ENCODE measurements around the gene PHYKPL. TPM values are rescaled to one million over a fixed set of nuclear protein-coding genes. Genes with fewer than 3 reads are reported as not detected.
"Not testable (repeated sequence)": the region's sequence is repeated elsewhere in the genome, so short reads cannot be mapped to it uniquely, and the experiment has no call there.

Gene PHYKPL
- total and polyA plus RNA-seq, 2 of the 13 experiments (the other 11 are each of a cell fraction or from before 2014, with no cell fraction given): 18.0 to 78.6 TPM

- TF ChIP-seq ARID3A (IDR thresholded peaks at IDR 0.05; ENCODE audit: low read depth, low read length): no peak
- no peak for TF ChIP-seq MYC (CRISPR knock-in tag; IDR thresholded peaks at IDR 0.05; ENCODE audit: borderline replicate concordance)
Measured at GRCh38 chr5:178229861-178230260, 2.7 kb downstream of the PHYKPL start (continued).

DNA sequence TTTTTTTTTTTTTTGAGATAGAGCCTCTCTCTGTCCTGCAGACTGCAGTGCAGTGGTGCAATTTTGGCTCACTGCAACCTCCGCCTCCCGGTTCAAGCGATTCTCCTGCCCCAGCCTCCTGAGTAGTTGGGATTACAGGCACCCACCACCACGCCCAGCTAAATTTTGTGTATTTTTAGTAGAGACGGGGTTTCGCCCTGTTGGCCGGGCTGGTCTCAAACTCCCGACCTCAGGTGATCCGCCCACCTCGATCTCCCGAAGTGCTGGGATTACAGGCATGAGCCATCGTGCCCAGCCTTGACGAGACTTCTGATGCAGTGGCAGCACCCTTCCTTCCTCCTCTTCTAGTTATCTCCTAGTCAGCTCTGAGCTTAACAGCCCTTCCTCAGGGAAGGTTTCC, 3.5 kb downstream of the PHYKPL start:
- H3K4me3 ChIP-seq (replicated peaks in 1 of 3; ENCODE audit: insufficient read depth in 1 of 3, low read depth in 2 of 3, low read length in 3 of 3); H3K27ac ChIP-seq (ENCODE audit: extremely low read length, insufficient read depth, low read length); CTCF ChIA-PET (ENCODE audit: low intra/inter-chr PET ratio, low total read pairs); intact Hi-C loops (cut with micrococcal nuclease; ENCODE audit: unreplicated experiment); in situ Hi-C loops (cut with HindIII; ENCODE audit: extremely low pct_ligation_motif_present, low pct_unique_long_range_greater_than_20kb); ATAC-seq; H3K4me2 ChIP-seq (ENCODE audit: low read depth, low read length); H3K27me3 ChIP-seq (ENCODE audit: control insufficient read depth in 1 of 2, insufficient read depth in 2 of 2, low read length in 2 of 2); H4K20me1 ChIP-seq (ENCODE audit: insufficient read depth, low read length); BruUV-seq (replicated peaks); H3K9ac ChIP-seq (ENCODE audit: insufficient read depth, low read depth, low read length); FAIRE-seq; H2AFZ ChIP-seq (ENCODE audit: low read length); H3K9me3 ChIP-seq (ENCODE audit: low read length); POLR2A ChIA-PET; DNase-seq (ENCODE audit: low spot score): not testable (repeated sequence)
- Histone ChIP-seq H3K36me3 (replicated peaks in 1 of 2; ENCODE audit: control insufficient read depth in 1 of 2, insufficient read depth in 2 of 2, low read length in 2 of 2) (peaks cover 14 to 29% of the 10 kb centered on the region in 2 experiments; a peak in 4 of 5 replicates), H3K4me1 (ENCODE audit: insufficient read depth, low read length) (peaks cover 40% of the 10 kb centered on the region), H3K79me2 (ENCODE audit: insufficient read depth, low read length) (peaks cover 20% of the 10 kb centered on the region)
- 93% methylated on average over 13 of the region's 13 CpGs for WGBS (ENCODE audit: low lambda C conversion rate)

DNA sequence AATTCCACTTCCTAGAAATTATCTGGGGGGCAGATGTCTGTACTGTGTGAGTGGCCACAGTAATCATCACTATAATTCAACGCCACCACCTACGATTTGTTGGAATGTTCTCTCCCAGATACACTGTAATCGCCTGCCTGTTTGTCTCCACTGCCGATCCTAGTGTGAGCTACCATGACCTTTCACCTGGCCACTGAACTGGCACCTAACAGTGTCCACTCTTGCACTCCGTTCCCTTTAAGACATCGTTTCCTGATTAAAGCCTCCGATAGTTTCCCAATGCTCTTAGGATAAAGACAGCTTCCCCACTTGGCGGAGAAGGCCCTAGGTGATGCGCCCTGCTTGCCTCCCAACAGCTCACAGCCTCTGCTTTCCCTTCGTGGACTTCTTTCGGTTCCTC, 4.0 kb downstream of the PHYKPL start:
- Histone ChIP-seq H3K4me3 (replicated peaks in 1 of 3; ENCODE audit: insufficient read depth in 1 of 3, low read depth in 2 of 3, low read length in 3 of 3) (no peak overlapping the region), H3K4me2 (ENCODE audit: low read depth, low read length) (no peak overlapping the region), H3K27ac (ENCODE audit: extremely low read length, insufficient read depth, low read length) (no peak overlapping the region), H3K9me3 (ENCODE audit: low read length) (no peaks in the 10 kb centered on the region), H3K27me3 (ENCODE audit: control insufficient read depth in 1 of 2, insufficient read depth in 2 of 2, low read length in 2 of 2) (no peaks in the 10 kb centered on the region), H3K36me3 (replicated peaks in 1 of 2; ENCODE audit: control insufficient read depth in 1 of 2, insufficient read depth in 2 of 2, low read length in 2 of 2) (peaks cover 14 to 29% of the 10 kb centered on the region in 2 experiments; a peak in 4 of 5 replicates), H3K4me1 (ENCODE audit: insufficient read depth, low read length) (peaks cover 39% of the 10 kb centered on the region), H3K9ac (ENCODE audit: insufficient read depth, low read depth, low read length) (no peak overlapping the region), H2AFZ (ENCODE audit: low read length) (no peak overlapping the region), H4K20me1 (ENCODE audit: insufficient read depth, low read length) (no peaks in the 10 kb centered on the region), H3K79me2 (ENCODE audit: insufficient read depth, low read length) (peaks cover 20% of the 10 kb centered on the region)
- WGBS (ENCODE audit: low lambda C conversion rate): 95% methylated on average over 11 of the region's 11 CpGs
- no peak for ATAC-seq
- FAIRE-seq: no peak
- CTCF ChIA-PET (ENCODE audit: low intra/inter-chr PET ratio, low total read pairs): no interaction called here
- POLR2A ChIA-PET: interaction anchor here (0.6 to 1.6 kb wide), 2 partner anchors 24 to 75 kb away, joined by 3 to 5 read pairs; partner anchors contain the start of genes HNRNPAB and NHP2
- no TSS peak for BruUV-seq (replicated peaks)
- intact Hi-C loops (cut with micrococcal nuclease; ENCODE audit: unreplicated experiment): no loop called here
- DNase-seq (ENCODE audit: low spot score): no peak
- TF ChIP-seq NKX3-1 (CRISPR knock-in tag; IDR thresholded peaks at IDR 0.05): no peak
- 0 out of 2 replicates have a peak, but pooled peaks have one; percentile 46 for TF ChIP-seq RBFOX2 (IDR thresholded peaks at IDR 0.05; ENCODE audit: low read depth, low read length)
- in situ Hi-C loops (cut with HindIII; ENCODE audit: extremely low pct_ligation_motif_present, low pct_unique_long_range_greater_than_20kb): no loop called here
